ENCODE measurements around the gene ITGB3BP.

GRCh38 chr1:63428815-63429214 is 94.2 kb downstream of the ITGB3BP start:
- TF ChIP-seq POLR2AphosphoS5 (IDR thresholded peaks at IDR 0.05; ENCODE audit: low read depth, low read length) (no peak), TCF7L2 (IDR thresholded peaks at IDR 0.05; ENCODE audit: borderline replicate concordance, extremely low read depth, insufficient read depth, insufficient read length) (no peak)

Data from HCT116 (cell line).